Stomach (tissue), 4 donors: Measurements from ENCODE around the gene WWOX.

Experiments used
- CTCF ChIP-seq, 7 experiments: fragments of 450-650 bp in 4 of 7; fragments of 200-600 bp in 3 of 7; sonication (generic) in 3 of 7; IDR thresholded peaks; one replicate each; pipeline ENCODE4 v1.5.1; 2016 to 2019; ENCODE audit warnings: antibody characterized with exemption in 7 of 7, control low read depth in 2 of 7, mild to moderate bottlenecking in 1 of 7
- POLR2A ChIP-seq, 4 donors: fragments of 450-650 bp; IDR thresholded peaks; one replicate each; pipeline ENCODE4 v1.6.1; 2016; ENCODE audit warnings: antibody characterized with exemption in 4 of 4, control low read depth in 2 of 4, mild to moderate bottlenecking in 1 of 4, moderate library complexity in 1 of 4

GRCh38 chr16:78583441-78583840, 484.0 kb downstream of the WWOX start:
- TF ChIP-seq CTCF (IDR thresholded peaks at IDR 0.05) (no peak), POLR2A (IDR thresholded peaks at IDR 0.05) (no peak)
